GM21529 (cell line): Measurements from ENCODE around the gene IFT52.

Experiments used
- ATAC-seq: cut with Tn5 transposase; IDR thresholded peaks from one replicate; pipeline ENCODE4 v1.9.1; 2021; ENCODE audit not compliant: unreplicated experiment

The IFT52 gene

DNA sequence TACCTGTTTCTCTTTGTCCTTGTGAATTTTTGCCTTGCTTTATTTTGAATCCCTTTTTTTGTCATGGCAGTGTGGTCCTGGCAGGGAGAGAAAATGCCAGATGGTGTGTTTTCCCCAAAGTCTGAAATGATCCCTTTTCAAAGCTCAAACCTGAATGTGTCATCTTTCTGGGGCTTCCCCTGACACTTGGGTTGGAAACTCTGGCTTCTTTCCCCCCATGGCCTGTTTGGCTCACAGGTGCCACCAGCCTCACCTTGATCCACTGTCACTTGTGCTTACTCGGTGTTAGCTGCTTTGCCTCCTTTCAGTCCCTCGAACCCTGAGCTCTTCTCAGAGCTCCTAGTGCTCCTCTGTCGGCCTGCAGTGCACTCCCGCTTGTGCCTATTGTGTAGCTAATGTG, 98.4 kb downstream of the IFT52 start:
- ATAC-seq = no peak

DNA sequence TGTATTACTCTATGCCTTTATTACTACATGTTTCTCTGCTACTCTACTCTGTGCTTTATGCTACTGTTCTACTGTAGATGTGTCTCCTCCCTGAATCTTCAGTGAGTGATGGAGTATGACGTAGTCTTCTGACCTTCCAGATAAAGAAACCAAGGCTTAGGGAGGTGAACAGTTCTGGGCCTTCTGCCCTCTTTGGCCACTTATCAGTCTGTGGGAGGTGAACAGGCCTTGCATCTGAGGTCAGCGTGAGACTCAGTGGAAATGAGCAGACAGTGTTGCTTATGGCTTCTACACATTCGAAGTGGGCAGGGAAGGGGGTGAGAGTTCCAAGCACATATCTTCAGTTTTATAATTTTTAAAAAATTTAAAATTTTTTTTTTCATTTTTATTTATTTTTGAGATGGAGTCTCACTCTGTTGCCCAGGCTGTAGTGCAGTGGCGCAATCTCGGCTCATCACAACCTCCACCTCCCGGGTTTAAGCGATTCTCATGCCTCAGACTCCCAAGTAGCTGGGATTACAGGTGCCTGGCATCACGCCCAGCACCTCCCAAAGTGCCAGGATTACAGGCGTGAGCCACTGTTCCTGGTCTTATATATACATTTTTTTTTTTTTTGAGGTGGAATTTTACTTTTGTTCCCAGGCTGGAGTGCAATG, 100.3 kb downstream of the IFT52 start:
- no peak for ATAC-seq

DNA sequence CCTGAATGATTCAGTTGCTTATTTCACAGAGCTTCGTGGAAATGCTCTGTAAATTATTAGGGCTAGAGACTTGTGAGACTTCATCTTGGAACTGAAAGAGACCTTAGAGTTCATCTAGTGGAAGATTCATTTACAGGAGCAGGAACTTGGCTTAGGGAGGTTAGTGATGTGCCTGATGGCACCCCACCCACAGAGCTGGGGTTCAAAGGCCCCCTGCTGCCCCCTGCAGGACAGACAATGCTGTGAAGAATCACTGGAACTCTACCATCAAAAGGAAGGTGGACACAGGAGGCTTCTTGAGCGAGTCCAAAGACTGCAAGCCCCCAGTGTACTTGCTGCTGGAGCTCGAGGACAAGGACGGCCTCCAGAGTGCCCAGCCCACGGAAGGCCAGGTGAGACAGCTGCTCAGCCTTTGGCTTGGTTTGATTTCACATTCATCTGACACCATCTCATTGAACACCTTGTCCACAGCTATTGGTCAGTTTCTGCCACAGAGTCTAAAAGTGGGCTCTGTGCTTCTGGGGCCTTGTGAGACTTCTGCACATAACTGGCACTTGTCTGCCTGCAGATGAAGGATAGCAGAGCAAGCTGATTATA, 101.3 kb downstream of the IFT52 start:
- ATAC-seq = no peak

DNA sequence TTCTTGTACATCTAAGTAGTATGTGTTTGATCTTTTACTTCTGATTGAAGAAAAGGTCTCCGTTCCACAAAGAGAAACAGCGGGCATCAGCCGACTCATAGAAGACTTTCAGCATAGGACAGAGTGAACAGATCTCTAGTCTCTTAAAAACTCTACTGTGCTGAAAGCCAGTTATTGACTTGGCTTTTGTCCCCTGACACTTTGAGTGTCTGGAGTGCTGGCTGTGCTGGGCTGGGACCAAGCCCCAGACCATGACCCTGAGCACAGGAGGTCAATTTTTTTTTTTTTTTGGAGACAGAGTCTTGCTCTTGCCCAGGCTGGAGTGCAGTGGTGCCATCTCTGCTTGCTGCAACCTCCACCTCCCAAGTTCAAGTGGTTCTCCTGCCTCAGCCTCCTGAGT, 104.0 kb downstream of the IFT52 start:
- ATAC-seq = no peak

DNA sequence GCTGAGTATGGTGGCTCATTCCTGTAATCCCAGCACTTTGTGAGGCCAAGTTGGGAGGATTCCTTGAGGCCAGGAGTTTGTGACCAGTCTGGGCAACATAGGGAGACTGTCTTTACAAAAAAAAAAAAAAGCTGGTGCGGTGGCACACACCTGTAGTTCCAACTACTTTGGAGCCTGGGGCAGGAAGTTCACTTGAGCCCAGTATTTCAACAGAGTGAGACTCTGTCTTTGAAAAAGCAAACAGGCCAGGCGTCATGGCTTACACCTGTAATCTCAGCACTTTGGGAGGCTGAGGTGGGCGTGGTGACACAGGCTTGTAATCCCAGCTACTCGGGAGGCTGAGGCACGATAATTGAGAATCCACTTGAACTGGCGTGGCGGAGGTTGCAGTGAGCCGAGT, 104.8 kb downstream of the IFT52 start:
- ATAC-seq = no peak
